LNCAP (cell line): ENCODE data around the gene SLIT3.

Source experiments
- TF ChIP-seq, protein P1 (sequence below): fragments of 450-650 bp; IDR thresholded peaks from 2 replicates; pipeline ENCODE4 v1.5.1; 2017; ENCODE audit warnings: mild to moderate bottlenecking

The SLIT3 gene

DNA sequence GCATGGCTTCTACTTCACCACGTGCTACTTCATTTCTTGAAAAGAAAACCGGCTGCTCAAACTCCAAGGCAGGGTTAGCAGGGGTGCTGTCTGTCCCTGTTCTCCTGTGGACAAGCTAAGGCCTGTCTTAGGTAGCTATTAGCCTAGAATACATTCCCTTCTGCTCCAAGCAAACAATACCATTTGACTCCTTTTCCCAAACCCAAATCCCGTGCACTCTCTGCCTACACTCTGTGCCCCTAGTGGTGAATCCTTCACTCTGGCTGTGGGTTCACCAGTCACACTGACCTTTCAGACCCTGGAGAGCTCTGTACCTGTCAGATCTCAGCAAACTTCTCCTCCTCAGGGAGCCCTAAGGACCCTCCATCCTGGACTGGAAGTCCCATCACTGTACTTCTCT, 211.6 kb downstream of the SLIT3 start:
- TF ChIP-seq, protein P1, sequence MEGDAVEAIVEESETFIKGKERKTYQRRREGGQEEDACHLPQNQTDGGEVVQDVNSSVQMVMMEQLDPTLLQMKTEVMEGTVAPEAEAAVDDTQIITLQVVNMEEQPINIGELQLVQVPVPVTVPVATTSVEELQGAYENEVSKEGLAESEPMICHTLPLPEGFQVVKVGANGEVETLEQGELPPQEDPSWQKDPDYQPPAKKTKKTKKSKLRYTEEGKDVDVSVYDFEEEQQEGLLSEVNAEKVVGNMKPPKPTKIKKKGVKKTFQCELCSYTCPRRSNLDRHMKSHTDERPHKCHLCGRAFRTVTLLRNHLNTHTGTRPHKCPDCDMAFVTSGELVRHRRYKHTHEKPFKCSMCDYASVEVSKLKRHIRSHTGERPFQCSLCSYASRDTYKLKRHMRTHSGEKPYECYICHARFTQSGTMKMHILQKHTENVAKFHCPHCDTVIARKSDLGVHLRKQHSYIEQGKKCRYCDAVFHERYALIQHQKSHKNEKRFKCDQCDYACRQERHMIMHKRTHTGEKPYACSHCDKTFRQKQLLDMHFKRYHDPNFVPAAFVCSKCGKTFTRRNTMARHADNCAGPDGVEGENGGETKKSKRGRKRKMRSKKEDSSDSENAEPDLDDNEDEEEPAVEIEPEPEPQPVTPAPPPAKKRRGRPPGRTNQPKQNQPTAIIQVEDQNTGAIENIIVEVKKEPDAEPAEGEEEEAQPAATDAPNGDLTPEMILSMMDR = no peak

DNA sequence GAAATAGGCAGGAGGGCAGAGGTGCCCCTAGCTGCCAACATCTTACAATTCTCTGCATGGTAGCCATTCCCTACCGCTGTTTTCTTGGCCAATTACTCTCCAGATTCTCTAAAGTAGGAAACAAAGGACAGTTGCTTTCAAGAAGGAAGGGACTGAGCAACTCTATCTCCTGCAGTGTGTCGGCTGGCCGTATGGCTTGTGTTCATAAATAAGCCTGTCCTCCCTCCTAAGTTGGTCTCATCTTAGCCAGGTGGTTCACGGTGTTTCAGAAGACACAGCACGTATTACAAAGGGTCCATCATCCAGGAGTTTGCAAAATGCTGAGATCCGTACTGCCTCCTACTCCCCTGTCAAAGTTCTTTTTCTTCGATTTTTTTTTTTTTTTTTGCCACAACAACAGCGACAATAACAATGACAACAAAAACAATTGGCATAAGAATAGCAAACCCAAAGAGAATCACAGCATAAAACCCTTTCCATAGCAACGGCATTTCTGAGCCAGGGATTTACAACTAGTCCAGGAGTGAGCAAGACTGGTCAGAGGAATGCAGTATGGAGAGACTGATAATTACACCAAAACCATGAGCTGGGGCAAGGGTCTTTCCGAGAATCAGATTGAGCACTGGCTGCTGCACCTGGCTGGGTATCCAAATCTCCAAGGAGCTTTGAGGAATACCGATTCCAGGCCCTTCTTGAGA, 212.8 kb downstream of the SLIT3 start:
- TF ChIP-seq, protein P1 = no peak

DNA sequence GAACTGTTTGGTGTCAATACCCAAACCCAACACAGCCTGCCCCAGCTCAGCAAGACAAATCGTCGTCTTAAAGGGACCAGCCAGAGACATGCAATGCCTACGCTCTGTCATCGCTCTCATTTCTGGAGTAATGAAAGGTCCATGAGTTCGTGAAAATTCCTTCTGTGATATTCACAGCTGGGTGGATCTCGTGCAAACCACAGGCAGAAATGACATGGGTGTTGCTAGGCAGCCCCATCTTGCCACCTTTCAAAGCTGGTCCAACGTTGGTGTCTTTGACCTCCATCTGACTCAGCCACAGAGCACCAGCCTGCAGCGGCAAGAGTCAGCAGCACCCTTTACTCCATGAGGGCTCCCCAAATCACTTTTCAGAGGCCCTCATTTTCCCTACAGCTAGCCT, 215.3 kb downstream of the SLIT3 start:
- TF ChIP-seq, protein P1 = no peak

DNA sequence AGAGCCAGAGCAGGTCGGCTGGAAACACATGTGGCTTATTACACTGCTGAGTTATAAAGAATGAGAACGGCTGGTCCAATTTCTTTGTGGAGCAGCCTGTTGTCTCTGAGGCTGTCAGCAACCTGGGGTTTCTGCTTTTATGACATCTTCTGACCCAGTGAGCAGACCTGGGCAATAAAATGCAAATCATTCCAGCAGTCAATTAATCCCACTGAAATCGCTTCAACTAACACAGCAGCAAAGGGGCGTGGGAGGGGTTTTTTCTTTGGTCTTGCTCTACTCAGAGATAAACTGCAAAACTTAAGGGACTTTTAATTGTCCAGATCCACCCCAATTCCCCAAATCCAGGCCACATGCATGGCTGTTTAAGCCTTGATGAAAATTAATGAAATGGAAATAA, 215.7 kb downstream of the SLIT3 start:
- TF ChIP-seq, protein P1 = no peak

DNA sequence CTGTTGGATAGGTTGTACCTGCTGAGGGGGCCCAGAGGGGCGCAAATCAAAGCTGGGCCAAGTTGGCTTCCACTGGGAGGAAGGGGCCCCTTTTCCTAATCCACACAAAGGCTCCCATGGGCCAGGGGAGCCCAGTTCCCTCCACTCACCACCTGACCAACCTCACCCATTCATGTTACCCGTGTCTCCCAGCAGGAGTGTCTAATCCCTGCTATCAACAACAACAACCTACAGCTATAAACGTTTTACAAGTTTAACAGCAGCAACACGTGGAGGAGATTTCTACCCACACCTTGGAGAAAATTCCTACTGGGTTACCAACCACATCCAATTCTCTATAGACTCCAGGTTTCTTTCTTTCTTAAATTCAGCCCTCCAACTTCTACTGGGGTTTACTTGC, 216.2 kb downstream of the SLIT3 start:
- TF ChIP-seq, protein P1 = no peak

DNA sequence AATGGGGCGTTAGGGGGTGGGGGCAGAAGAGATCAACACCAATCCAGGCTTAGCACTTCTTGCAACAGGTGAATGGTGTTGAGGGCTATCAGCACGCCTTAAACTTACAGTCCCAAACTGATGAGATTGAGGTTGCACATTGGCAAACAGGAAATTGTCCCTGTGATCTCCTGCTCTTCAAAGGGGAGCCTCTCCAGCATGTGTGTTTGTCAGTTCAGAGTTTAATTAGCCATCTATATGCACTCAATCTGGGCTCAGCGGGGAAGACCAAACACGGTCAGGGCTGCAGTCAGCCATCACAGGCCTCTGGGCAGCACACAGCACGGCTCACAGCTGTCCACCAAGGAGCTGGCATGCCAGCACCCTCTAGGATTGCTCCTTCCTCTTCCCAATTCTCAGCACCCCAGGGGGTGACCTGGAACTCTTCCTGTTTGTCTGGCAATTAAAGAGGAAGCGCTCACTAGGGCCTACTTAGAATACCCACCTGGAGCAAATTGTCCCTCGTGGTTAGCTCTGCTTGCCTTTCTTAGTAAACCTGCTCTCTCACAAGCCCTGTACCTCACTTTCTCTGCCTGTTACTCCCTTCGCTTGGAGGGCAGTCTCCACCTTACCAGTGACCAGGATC, 217.4 kb downstream of the SLIT3 start:
- TF ChIP-seq, protein P1 = no peak

DNA sequence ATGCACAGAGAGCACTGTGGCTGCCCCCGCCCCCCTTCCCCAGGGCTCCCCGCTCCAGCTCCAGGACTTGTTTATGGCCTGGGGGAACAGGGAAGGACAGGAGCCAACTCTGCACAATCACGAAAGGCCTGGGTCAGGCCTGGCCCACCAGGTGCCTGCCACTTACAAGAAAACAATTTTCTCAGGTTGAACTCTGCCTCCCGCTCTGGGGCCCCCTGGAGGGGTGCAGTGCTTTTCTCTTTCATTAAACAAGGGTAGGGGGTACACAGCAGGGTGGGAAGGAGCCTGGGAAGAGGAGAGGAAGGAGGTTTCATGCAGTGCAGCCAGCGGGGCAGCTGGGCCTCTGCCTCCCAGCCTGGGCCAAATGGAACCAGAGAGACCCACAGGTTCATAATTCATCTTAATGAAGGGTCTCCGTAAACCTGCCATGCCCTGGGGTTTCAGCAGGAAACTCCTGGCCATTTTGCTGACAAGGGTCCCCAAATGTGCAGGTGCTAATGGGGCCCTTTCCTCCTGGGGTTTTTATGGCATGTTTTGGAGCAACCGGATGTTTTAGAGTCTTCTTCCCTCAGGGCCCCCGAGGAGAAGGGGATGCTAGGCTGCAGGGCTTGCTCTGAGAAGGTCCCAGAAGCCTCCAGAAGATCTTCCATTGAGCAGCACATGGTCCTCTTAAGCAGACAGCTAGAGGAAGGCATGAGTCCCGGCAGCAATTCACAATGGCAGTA, 219.8 kb downstream of the SLIT3 start:
- TF ChIP-seq, protein P1 = no peak
